IgD-negative memory B cell (primary cell): ENCODE measurements around the gene AQP2. TPM values are rescaled to one million over a fixed set of nuclear protein-coding genes. Genes with fewer than 3 reads are reported as not detected.

Experiments
- H3K27ac Mint-ChIP-seq, 3 donors: one replicate each; pipeline ENCODE4 v1.8.0; 2020 to 2022; ENCODE audit warnings: mild to moderate bottlenecking in 3 of 3, mixed read lengths in 3 of 3, moderate library complexity in 1 of 3
- H3K27me3 Mint-ChIP-seq: one replicate; pipeline ENCODE4 v1.8.0; 2021; ENCODE audit warnings: mixed read lengths
- H3K36me3 Mint-ChIP-seq: one replicate; pipeline ENCODE4 v1.8.0; 2020; ENCODE audit warnings: mild to moderate bottlenecking, mixed read lengths
- H3K4me1 Mint-ChIP-seq, 3 donors: one replicate each; pipeline ENCODE4 v1.8.0; 2020 to 2022; ENCODE audit warnings: mixed read lengths in 3 of 3, mild to moderate bottlenecking in 1 of 3
- H3K4me3 Mint-ChIP-seq, 4 donors: one replicate each; pipeline ENCODE4 v1.8.0; 2020 to 2022; ENCODE audit warnings: mild to moderate bottlenecking in 4 of 4, mixed read lengths in 4 of 4, moderate library complexity in 3 of 4
- H3K9me3 Mint-ChIP-seq, 3 donors: one replicate each; pipeline ENCODE4 v1.8.0; 2020 to 2021; ENCODE audit warnings: mixed read lengths in 3 of 3, mild to moderate bottlenecking in 1 of 3
- polyA plus RNA-seq: library from polyadenylated mRNA; unstranded; fragments of 300-500 nt; fragmentation: Illumina TruSeq; gene quantifications from one replicate; pipeline ENCODE4 v1.2.3, GENCODE V29; 2021

The AQP2 gene
- polyA plus RNA-seq, 1 donor from 2014 or later: not detected

GRCh38 chr12:49928471-49928870, 22.1 kb upstream of the AQP2 start:
- H3K4me3 Mint-ChIP-seq: no peak overlapping the region
- no peaks in the 10 kb centered on the region for H3K4me1 Mint-ChIP-seq
- no peaks in the 10 kb centered on the region for H3K36me3 Mint-ChIP-seq
- no peak overlapping the region for H3K27ac Mint-ChIP-seq
- no peaks in the 10 kb centered on the region for H3K9me3 Mint-ChIP-seq
- H3K27me3 Mint-ChIP-seq: peaks cover 5% of the 10 kb centered on the region

GRCh38 chr12:49929581-49929980, 21.0 kb upstream of the AQP2 start:
- no peaks in the 10 kb centered on the region for H3K36me3 Mint-ChIP-seq
- no peak overlapping the region for H3K27ac Mint-ChIP-seq
- no peaks in the 10 kb centered on the region for H3K4me1 Mint-ChIP-seq
- H3K27me3 Mint-ChIP-seq: peaks cover 5% of the 10 kb centered on the region
- H3K9me3 Mint-ChIP-seq: no peaks in the 10 kb centered on the region
- H3K4me3 Mint-ChIP-seq: no peak overlapping the region

GRCh38 chr12:49930515-49931288, 19.8 kb upstream of the AQP2 start:
- peaks cover 5% of the 10 kb centered on the region for H3K27me3 Mint-ChIP-seq
- no peak overlapping the region for H3K4me3 Mint-ChIP-seq
- H3K4me1 Mint-ChIP-seq: no peaks in the 10 kb centered on the region
- H3K27ac Mint-ChIP-seq: no peak overlapping the region
- H3K36me3 Mint-ChIP-seq: no peaks in the 10 kb centered on the region
- no peaks in the 10 kb centered on the region for H3K9me3 Mint-ChIP-seq

DNA sequence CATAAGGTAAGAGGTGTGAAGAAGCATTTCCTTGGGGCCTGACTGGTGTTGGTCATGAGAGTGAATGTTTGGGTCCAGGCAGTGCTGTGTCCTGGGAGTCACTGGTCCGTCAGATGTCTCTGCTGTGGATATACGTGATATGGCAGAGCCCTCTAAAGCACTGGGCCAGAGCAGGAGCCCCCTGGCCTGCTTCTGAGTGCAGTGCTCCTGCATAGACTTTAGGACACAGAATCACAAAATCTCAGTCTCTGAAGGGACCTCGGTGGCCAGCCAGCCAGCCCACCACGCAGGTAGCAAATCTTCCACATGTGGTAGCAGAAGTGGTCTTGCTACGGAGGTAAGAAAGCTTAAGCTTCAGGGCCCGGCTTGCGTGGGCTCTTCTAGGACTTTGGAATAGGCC, 18.5 kb upstream of the AQP2 start:
- H3K27ac Mint-ChIP-seq: no peak overlapping the region
- H3K9me3 Mint-ChIP-seq: no peaks in the 10 kb centered on the region

GRCh38 chr12:49932533-49933130, 17.9 kb upstream of the AQP2 start:
- no peak overlapping the region for H3K27ac Mint-ChIP-seq
- no peaks in the 10 kb centered on the region for H3K36me3 Mint-ChIP-seq
- peaks cover 5% of the 10 kb centered on the region for H3K27me3 Mint-ChIP-seq
- no peaks in the 10 kb centered on the region for H3K4me1 Mint-ChIP-seq
- H3K4me3 Mint-ChIP-seq: no peak overlapping the region
- no peaks in the 10 kb centered on the region for H3K9me3 Mint-ChIP-seq

More for the DNA sequence above, 18.5 kb upstream of the AQP2 start:
- Mint-ChIP-seq H3K4me3 (no peak overlapping the region), H3K27me3 (peaks cover 5% of the 10 kb centered on the region), H3K36me3 (no peaks in the 10 kb centered on the region), H3K4me1 (no peaks in the 10 kb centered on the region)

DNA sequence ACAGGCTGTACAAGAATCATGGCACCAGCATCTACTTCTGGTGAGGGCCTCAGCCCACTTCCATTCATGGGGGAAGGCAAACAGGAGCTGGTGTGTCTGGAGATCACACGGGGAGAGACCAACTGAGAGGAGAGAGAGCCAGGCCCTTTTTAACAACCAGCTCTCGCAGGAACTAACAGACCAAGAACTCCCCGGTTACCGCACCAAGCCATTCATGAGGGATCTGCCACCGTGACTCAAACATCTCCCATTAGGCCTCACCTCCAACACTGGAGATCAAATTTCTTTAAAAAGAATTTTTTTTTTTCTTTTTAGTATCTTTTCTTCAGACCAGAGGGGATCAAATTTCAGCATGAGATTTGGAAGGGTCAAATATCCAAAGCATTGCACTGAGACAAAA, 16.7 kb upstream of the AQP2 start:
- no peaks in the 10 kb centered on the region for H3K36me3 Mint-ChIP-seq
- no peaks in the 10 kb centered on the region for H3K4me1 Mint-ChIP-seq
- no peaks in the 10 kb centered on the region for H3K9me3 Mint-ChIP-seq
- H3K4me3 Mint-ChIP-seq: no peak overlapping the region
- H3K27me3 Mint-ChIP-seq: peaks cover 5% of the 10 kb centered on the region
- H3K27ac Mint-ChIP-seq: no peak overlapping the region

GRCh38 chr12:49934505-49934904, 16.0 kb upstream of the AQP2 start:
- H3K27ac Mint-ChIP-seq: no peak overlapping the region
- no peaks in the 10 kb centered on the region for H3K9me3 Mint-ChIP-seq
- H3K4me1 Mint-ChIP-seq: no peaks in the 10 kb centered on the region
- H3K36me3 Mint-ChIP-seq: no peaks in the 10 kb centered on the region
- peaks cover 5% of the 10 kb centered on the region for H3K27me3 Mint-ChIP-seq
- no peak overlapping the region for H3K4me3 Mint-ChIP-seq

- H3K4me3 Mint-ChIP-seq: no peak overlapping the region
Measured at GRCh38 chr12:49936925-49937324, 13.6 kb upstream of the AQP2 start.

DNA sequence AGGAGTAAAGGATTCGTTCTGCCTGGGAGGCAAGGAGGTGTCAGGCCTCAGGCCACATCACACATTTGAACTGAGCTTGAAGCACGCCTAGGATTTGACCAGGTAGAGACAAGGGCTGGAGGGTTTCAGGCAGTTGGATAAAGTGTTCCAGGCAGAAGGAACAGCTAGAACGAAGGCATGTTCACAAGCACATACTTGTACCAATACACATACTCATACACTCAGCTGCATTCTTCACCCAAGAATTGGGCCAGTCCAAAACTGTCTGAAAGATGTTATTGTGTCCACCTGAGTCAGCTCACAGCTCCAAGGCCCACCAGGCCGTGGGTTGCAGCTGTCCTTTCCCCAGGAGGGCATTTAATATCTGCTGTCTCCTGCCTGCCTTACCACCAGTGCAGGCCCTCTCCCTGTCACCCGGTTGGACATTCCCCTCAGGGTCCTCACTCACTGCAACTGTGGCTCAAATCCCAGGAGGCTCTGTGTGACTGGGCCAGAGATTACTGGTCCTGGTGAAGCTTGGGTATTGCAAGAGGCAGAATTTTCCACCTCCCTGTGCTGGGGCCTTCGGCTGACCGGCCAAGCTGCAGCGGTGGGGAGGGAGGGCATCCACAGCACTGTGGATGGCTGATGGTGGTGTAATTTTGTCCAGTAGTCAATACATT, 12.8 kb upstream of the AQP2 start:
- no peak overlapping the region for H3K4me3 Mint-ChIP-seq
- no peaks in the 10 kb centered on the region for H3K9me3 Mint-ChIP-seq
- no peak overlapping the region for H3K27ac Mint-ChIP-seq
- H3K36me3 Mint-ChIP-seq: no peaks in the 10 kb centered on the region
- H3K4me1 Mint-ChIP-seq: peaks cover 2 to 4% (median 4%) of the 10 kb centered on the region in 3 donors
- H3K27me3 Mint-ChIP-seq: peaks cover 3% of the 10 kb centered on the region

More at GRCh38 chr12:49936925-49937324, 13.6 kb upstream of the AQP2 start:
- H3K9me3 Mint-ChIP-seq: no peaks in the 10 kb centered on the region
- H3K4me1 Mint-ChIP-seq: peaks cover 2 to 4% (median 3%) of the 10 kb centered on the region in 3 donors
- no peaks in the 10 kb centered on the region for H3K36me3 Mint-ChIP-seq
- H3K27me3 Mint-ChIP-seq: peaks cover under 1% of the 10 kb centered on the region
- no peak overlapping the region for H3K27ac Mint-ChIP-seq

GRCh38 chr12:49939307-49939706, 11.2 kb upstream of the AQP2 start:
- Mint-ChIP-seq H3K4me3 (no peak overlapping the region), H3K27me3 (peaks cover 3% of the 10 kb centered on the region), H3K9me3 (no peaks in the 10 kb centered on the region), H3K27ac (no peak overlapping the region), H3K36me3 (no peaks in the 10 kb centered on the region), H3K4me1 (peaks cover 3 to 4% (median 4%) of the 10 kb centered on the region in 3 donors)

DNA sequence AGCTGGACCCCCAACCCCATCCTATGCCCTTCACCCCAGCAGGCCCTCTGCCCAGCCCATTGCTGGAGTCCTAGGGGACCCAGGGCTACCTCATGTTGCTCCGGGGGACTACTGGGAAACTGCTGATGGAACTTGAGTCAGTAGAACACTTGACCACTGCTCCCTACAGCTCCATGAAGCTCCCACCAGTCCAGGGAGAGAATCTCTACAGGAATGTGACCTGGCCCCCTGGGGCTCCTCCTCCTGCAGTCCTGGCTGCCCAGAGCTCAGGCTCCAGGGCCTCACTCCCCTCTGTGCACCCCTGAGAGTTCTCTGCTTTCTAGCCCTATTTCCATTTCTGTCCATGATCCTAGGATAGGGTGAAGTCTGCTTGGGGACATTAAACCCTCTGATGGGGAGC, 10.8 kb upstream of the AQP2 start:
- Mint-ChIP-seq H3K27me3 (peaks cover 3% of the 10 kb centered on the region), H3K9me3 (no peaks in the 10 kb centered on the region), H3K27ac (no peak overlapping the region), H3K4me1 (peaks cover 3 to 4% (median 4%) of the 10 kb centered on the region in 3 donors), H3K4me3 (no peak overlapping the region), H3K36me3 (no peaks in the 10 kb centered on the region)

DNA sequence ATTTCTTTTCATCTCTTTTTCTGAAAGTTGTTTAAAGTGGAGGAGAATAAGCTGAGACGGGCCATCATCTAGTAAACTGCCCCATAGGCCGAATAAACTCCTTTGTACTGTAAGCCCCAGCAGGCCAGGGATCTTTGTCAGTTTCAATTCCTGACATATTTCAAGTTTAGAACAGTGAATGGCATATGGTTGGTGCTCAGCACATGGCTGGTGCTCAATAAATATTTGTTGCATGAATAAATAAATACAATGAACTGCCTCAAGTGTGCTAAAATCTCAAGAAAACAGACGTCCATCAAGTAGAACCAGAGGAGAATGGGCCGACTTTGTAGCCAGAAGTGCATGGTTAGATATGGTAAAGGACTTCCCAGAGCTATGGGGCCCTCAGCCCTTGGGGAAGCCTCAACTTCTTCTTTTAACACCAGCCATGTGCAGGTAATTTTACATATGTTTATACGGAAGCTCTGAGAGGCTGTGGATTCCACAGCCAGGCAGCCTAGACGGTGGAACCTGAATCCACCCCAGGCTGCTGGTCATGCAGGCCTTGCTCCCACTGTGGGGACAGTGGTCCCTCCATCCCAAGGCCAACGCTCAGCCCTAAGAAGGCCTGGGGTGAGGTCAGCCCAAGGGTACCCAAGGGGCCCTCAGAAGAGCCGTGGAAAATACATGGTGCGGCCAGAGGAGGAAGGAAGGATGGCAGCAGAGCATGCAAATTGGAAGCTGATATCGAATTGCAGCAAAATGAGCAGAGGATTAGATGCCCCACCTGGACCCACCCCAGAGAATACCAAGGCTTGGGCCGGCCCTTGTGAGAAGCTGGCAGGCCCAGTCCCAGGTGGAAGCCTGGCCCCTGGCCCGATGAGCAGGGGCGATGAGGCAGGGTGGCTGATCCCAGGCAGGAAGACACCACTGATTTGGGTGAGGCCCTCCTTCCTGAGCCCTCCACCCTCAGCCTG, 8.7 kb upstream of the AQP2 start:
- Mint-ChIP-seq H3K4me1 (peaks cover 3 to 16% (median 14%) of the 10 kb centered on the region in 3 donors), H3K4me3 (peak overlapping the region in 1 of 4 donors; percentile 70), H3K36me3 (no peaks in the 10 kb centered on the region), H3K27ac (peak overlapping the region in 1 of 3 donors; percentile 5), H3K9me3 (no peaks in the 10 kb centered on the region), H3K27me3 (peaks cover 8% of the 10 kb centered on the region)

DNA sequence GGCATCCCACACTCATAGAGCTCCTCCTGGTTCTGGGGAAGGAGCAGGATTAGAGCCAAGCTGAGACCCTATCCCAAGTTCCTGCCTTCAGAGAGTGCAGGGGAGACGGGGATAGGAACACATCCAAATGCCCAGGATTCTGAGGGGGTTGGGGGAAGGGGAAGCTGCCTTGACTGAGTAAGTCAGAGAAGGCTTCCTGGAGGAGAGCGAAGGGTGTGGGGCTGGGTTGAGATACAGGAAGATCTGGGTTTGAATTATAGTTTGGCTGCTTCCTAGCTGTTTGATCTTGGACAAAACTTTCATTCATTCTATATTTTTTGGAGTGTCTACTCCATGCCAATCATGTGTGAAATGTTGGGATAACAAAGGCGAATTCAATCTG, 8.0 kb upstream of the AQP2 start:
- H3K4me1 Mint-ChIP-seq: peaks cover 3 to 16% (median 14%) of the 10 kb centered on the region in 3 donors
- H3K27ac Mint-ChIP-seq: no peak overlapping the region
- no peaks in the 10 kb centered on the region for H3K36me3 Mint-ChIP-seq
- H3K9me3 Mint-ChIP-seq: no peaks in the 10 kb centered on the region
- no peak overlapping the region for H3K4me3 Mint-ChIP-seq
- peaks cover 10% of the 10 kb centered on the region for H3K27me3 Mint-ChIP-seq

DNA sequence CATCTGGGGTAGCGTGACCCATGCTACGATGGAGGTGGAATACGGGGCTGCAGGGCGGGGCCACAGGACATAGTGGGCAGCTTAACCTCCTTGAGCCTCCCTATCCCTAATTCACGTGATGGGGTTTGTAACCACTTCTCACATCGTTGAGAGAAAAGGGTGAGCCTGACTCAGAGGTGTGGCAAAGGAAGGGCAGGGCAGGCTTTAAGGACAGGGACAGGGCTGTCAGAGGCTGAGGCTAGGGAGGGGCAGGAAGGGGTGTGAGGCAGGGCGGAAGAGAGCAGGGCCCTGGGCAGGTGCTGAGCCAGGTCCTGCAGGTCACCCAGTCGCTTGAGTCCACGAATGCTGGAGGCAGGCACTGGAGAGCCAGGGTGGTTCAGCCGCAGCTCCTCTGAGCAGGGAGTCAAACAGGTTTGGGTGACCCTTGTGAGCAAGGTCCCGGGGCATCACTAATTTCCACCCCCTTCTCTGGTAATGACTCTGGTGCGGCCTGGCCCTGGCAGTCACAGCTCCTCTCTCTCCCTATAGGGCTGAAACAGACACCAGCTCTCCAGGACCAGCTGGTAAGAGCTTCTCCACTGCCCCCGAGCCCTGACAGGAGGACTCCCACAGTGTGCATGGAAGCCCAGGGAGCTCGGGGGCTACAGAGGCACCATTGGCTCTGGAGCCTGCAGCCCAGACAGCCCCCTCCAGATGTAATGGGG, 7.5 kb upstream of the AQP2 start:
- H3K27me3 Mint-ChIP-seq: peaks cover 15% of the 10 kb centered on the region
- no peaks in the 10 kb centered on the region for H3K36me3 Mint-ChIP-seq
- no peak overlapping the region for H3K27ac Mint-ChIP-seq
- H3K9me3 Mint-ChIP-seq: no peaks in the 10 kb centered on the region
- peaks cover 6 to 16% (median 14%) of the 10 kb centered on the region in 3 donors for H3K4me1 Mint-ChIP-seq
- peak overlapping the region in 1 of 4 donors; percentile 23 for H3K4me3 Mint-ChIP-seq
